Osteocyte (in vitro differentiated cells): ENCODE data around the gene IFIT2. TPM values are rescaled to one million over a fixed set of nuclear protein-coding genes. Genes with fewer than 3 reads are reported as not detected.

ENCODE experiments used
- DNase-seq: peaks from one replicate; pipeline ENCODE4 v3.0.0; 2021; ENCODE audit warnings: mixed read lengths; ENCODE audit not compliant: unreplicated experiment; ENCODE audit errors: extremely low spot score
- H3K27ac Mint-ChIP-seq: one replicate; pipeline ENCODE4 v1.8.0; 2021; ENCODE audit warnings: mild to moderate bottlenecking, mixed read lengths; ENCODE audit not compliant: unreplicated experiment
- H3K27me3 Mint-ChIP-seq: one replicate; pipeline ENCODE4 v1.8.0; 2021; ENCODE audit warnings: mixed read lengths; ENCODE audit not compliant: unreplicated experiment
- H3K36me3 Mint-ChIP-seq: one replicate; pipeline ENCODE4 v1.8.0; 2021; ENCODE audit warnings: mixed read lengths; ENCODE audit not compliant: unreplicated experiment
- H3K4me1 Mint-ChIP-seq: one replicate; pipeline ENCODE4 v1.8.0; 2021; ENCODE audit warnings: mixed read lengths; ENCODE audit not compliant: unreplicated experiment
- H3K4me3 Mint-ChIP-seq: one replicate; pipeline ENCODE4 v1.8.0; 2021; ENCODE audit warnings: mild to moderate bottlenecking, moderate library complexity, mixed read lengths; ENCODE audit not compliant: unreplicated experiment
- H3K9me3 Mint-ChIP-seq: one replicate; pipeline ENCODE4 v1.8.0; 2021; ENCODE audit warnings: mixed read lengths; ENCODE audit not compliant: unreplicated experiment
- total RNA-seq: library from RNA; stranded (reverse); gene quantifications from 2 replicates; pipeline ENCODE4 v1.2.1, GENCODE V29; 2021
- TF ChIP-seq, protein P1 (sequence below): fragments of 200-600 bp; sonication (generic); IDR thresholded peaks from 2 replicates; pipeline ENCODE4 v1.5.0; 2021; ENCODE audit warnings: antibody characterized with exemption, mild to moderate bottlenecking, moderate library complexity

Gene IFIT2
- total RNA-seq, 1 donor from 2014 or later: 8.8 TPM

DNA sequence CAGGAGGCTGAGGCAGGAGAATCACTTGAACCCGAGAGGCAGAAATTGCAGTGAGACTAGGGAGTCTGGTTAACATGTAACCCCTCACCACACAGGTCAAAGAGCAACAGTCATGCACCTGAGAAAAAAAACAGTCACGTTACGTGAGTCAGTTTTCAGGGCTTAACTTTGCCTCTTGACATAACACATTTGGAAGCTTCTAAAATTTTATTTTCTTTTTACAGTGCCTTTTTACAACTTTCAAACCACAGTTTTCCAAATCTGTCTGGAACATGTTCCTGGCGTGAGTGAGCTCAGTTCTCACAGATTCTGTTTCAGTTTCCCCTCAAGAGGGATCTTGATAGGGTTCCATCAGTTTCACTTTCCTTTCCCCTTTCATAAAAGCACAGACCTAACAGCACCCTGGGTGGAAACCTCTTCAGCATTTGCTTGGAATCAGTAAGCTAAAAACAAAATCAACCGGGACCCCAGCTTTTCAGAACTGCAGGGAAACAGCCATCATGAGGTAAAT is 30.3 kb downstream of the IFIT2 start:
- Mint-ChIP-seq H3K27me3 (no peaks in the 10 kb centered on the region), H3K4me1 (peaks cover 65% of the 10 kb centered on the region), H3K27ac (peak overlapping the region; percentile 89), H3K9me3 (no peaks in the 10 kb centered on the region), H3K36me3 (peaks cover 5% of the 10 kb centered on the region), H3K4me3 (peak overlapping the region; percentile 74)
- no peak for DNase-seq
- TF ChIP-seq, protein P1, sequence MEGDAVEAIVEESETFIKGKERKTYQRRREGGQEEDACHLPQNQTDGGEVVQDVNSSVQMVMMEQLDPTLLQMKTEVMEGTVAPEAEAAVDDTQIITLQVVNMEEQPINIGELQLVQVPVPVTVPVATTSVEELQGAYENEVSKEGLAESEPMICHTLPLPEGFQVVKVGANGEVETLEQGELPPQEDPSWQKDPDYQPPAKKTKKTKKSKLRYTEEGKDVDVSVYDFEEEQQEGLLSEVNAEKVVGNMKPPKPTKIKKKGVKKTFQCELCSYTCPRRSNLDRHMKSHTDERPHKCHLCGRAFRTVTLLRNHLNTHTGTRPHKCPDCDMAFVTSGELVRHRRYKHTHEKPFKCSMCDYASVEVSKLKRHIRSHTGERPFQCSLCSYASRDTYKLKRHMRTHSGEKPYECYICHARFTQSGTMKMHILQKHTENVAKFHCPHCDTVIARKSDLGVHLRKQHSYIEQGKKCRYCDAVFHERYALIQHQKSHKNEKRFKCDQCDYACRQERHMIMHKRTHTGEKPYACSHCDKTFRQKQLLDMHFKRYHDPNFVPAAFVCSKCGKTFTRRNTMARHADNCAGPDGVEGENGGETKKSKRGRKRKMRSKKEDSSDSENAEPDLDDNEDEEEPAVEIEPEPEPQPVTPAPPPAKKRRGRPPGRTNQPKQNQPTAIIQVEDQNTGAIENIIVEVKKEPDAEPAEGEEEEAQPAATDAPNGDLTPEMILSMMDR: no peak

DNA sequence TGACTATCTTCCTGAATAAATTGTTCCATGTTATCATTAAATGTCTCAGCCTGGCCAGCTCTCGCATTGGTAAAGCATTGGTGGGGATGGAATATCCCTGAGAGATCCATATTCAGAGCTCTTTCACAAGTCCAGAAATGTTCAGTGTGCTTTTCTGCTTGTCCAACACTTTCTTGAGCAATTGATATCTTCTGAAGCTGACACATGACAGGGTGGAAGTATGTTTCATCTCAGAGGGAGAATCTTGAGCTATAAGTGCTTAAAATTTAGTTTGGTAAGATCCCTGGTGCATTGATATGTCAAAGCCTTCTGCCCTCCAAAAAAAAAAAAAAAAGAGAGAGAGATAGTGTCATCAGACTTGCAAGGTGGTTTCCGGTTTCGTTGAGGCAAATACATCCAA is 33.4 kb downstream of the IFIT2 start:
- H3K27ac Mint-ChIP-seq: no peak overlapping the region
- peaks cover 37% of the 10 kb centered on the region for H3K4me1 Mint-ChIP-seq
- peaks cover 23% of the 10 kb centered on the region for H3K36me3 Mint-ChIP-seq

DNA sequence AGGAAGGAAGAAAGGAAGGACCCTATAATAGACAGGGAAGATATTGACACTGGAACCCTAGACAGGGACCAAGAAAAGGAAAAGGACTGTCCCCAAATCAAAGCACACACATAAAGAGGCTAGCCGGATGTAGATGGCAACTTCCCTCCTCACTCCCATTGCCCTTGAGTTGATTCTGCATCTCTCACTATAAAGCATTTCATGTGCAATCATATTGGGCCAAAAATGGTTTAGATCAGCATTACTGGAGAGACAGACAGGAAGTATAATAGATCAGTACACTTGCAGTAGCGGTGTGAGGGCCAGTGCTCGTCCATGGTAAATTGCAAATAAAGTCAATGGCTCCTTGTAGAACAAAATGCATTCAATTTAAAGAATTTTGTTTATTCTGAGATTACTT is 34.4 kb downstream of the IFIT2 start:
- Mint-ChIP-seq H3K36me3 (peaks cover 30% of the 10 kb centered on the region), H3K4me1 (peaks cover 31% of the 10 kb centered on the region), H3K4me3 (no peak overlapping the region), H3K27ac (no peak overlapping the region), H3K27me3 (no peaks in the 10 kb centered on the region), H3K9me3 (no peaks in the 10 kb centered on the region)
- no peak for DNase-seq
- TF ChIP-seq, protein P1: no peak

More for the DNA sequence above, 33.4 kb downstream of the IFIT2 start:
- no peaks in the 10 kb centered on the region for H3K9me3 Mint-ChIP-seq
- H3K27me3 Mint-ChIP-seq: no peaks in the 10 kb centered on the region
- H3K4me3 Mint-ChIP-seq: no peak overlapping the region
- no peak for DNase-seq
- TF ChIP-seq, protein P1: no peak

DNA sequence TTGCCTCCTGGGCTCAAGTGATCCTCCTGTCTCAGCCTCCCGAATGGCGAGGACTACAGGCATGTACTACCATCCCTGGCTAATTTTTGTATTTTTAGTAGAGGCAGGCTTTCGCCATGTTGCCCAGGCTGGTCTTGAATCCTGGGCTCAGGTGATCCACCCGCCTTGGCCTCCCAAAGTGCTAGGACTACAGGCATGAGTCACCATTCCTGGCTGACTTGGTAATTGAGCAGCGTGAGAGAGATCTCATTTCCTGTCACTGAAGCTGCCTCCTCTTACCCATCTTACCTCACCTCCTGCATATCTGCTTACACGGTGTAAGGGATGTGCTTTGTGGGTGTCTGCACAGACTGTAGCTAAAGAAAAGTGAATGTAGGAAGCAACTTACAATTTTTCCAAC is 35.6 kb downstream of the IFIT2 start:
- H3K9me3 Mint-ChIP-seq: no peaks in the 10 kb centered on the region
- no peak for DNase-seq
- no peaks in the 10 kb centered on the region for H3K27me3 Mint-ChIP-seq
- H3K27ac Mint-ChIP-seq: no peak overlapping the region
- no peak overlapping the region for H3K4me3 Mint-ChIP-seq
- peaks cover 25% of the 10 kb centered on the region for H3K4me1 Mint-ChIP-seq
- TF ChIP-seq, protein P1: no peak
- H3K36me3 Mint-ChIP-seq: peaks cover 30% of the 10 kb centered on the region

DNA sequence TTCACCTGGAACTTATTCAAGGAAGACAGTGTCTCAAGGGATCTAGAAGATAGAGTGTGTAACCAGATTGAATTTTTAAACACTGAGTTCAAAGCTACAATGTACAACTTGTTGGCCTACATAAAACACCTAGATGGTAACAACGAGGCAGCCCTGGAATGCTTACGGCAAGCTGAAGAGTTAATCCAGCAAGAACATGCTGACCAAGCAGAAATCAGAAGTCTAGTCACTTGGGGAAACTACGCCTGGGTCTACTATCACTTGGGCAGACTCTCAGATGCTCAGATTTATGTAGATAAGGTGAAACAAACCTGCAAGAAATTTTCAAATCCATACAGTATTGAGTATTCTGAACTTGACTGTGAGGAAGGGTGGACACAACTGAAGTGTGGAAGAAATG is 36.9 kb downstream of the IFIT2 start:
- H3K9me3 Mint-ChIP-seq: no peaks in the 10 kb centered on the region
- H3K4me1 Mint-ChIP-seq: peaks cover 20% of the 10 kb centered on the region
- DNase-seq: no peak
- TF ChIP-seq, protein P1: no peak
- H3K36me3 Mint-ChIP-seq: peaks cover 30% of the 10 kb centered on the region
- H3K27ac Mint-ChIP-seq: no peak overlapping the region
- H3K4me3 Mint-ChIP-seq: no peak overlapping the region
- no peaks in the 10 kb centered on the region for H3K27me3 Mint-ChIP-seq
